GM19372 (cell line): Measurements from ENCODE around the gene CAMTA1.

ENCODE experiments used
- ATAC-seq: cut with Tn5 transposase; IDR thresholded peaks from one replicate; pipeline ENCODE4 v1.9.1; 2021; ENCODE audit warnings: mild to moderate bottlenecking, low read depth, moderate library complexity; ENCODE audit not compliant: unreplicated experiment

Gene CAMTA1

GRCh38 chr1:7339953-7340352, 554.7 kb downstream of the CAMTA1 start:
- ATAC-seq = no peak

GRCh38 chr1:7341145-7341905, 556.1 kb downstream of the CAMTA1 start:
- no peak for ATAC-seq

GRCh38 chr1:7343882-7344281, 558.6 kb downstream of the CAMTA1 start:
- ATAC-seq = no peak

GRCh38 chr1:7344299-7344698, 559.0 kb downstream of the CAMTA1 start:
- no peak for ATAC-seq

GRCh38 chr1:7345516-7345915, 560.3 kb downstream of the CAMTA1 start:
- no peak for ATAC-seq

GRCh38 chr1:7346070-7346596, 560.9 kb downstream of the CAMTA1 start:
- no peak for ATAC-seq

- no peak for ATAC-seq
Measured at GRCh38 chr1:7346600-7347570, 561.6 kb downstream of the CAMTA1 start.

- no peak for ATAC-seq
Measured at GRCh38 chr1:7348073-7348472, 562.8 kb downstream of the CAMTA1 start.

- ATAC-seq = no peak
Measured at GRCh38 chr1:7348580-7348979, 563.3 kb downstream of the CAMTA1 start.

GRCh38 chr1:7350804-7351203, 565.5 kb downstream of the CAMTA1 start:
- ATAC-seq = no peak

GRCh38 chr1:7351649-7352048, 566.4 kb downstream of the CAMTA1 start:
- ATAC-seq = no peak

GRCh38 chr1:7352364-7352763, 567.1 kb downstream of the CAMTA1 start:
- ATAC-seq = no peak

- no peak for ATAC-seq
Measured at GRCh38 chr1:7352974-7353373, 567.7 kb downstream of the CAMTA1 start.

GRCh38 chr1:7355646-7356045, 570.4 kb downstream of the CAMTA1 start:
- ATAC-seq = no peak

- ATAC-seq = no peak
Measured at GRCh38 chr1:7356079-7356478, 570.8 kb downstream of the CAMTA1 start.

- ATAC-seq = no peak
Measured at GRCh38 chr1:7358425-7358824, 573.2 kb downstream of the CAMTA1 start.

GRCh38 chr1:7360526-7360925, 575.3 kb downstream of the CAMTA1 start:
- no peak for ATAC-seq

- ATAC-seq = no peak
Measured at GRCh38 chr1:7362947-7363346, 577.7 kb downstream of the CAMTA1 start.

GRCh38 chr1:7363450-7363849, 578.2 kb downstream of the CAMTA1 start:
- no peak for ATAC-seq

GRCh38 chr1:7365706-7366105, 580.5 kb downstream of the CAMTA1 start:
- ATAC-seq = no peak

- ATAC-seq = no peak
Measured at GRCh38 chr1:7366286-7366954, 581.2 kb downstream of the CAMTA1 start.
